HepG2 (cell line): ENCODE data around the gene MRPL2. TPM values are rescaled to one million over a fixed set of nuclear protein-coding genes. Genes with fewer than 3 reads are reported as not detected.

ENCODE experiments used
- AHR ChIP-seq: IDR thresholded peaks from 2 replicates; pipeline ENCODE4 v1.6.1; 2018; ENCODE audit warnings: missing genetic modification reagents, missing compliant biosample characterization
- ATF2 ChIP-seq: sonication (generic); formaldehyde crosslinking; IDR thresholded peaks from 2 replicates; pipeline ENCODE4 v1.4.0; 2020; ENCODE audit warnings: missing genetic modification reagents
- ATF7 ChIP-seq, 2 experiments: fragments of 450-650 bp in 1 of 2; sonication (generic) in 1 of 2; formaldehyde crosslinking in 1 of 2; IDR thresholded peaks; 2 replicates each; pipeline versions ENCODE4 v1.4.0 to v1.6.1; 2016 to 2020; ENCODE audit warnings: antibody characterized with exemption in 1 of 2, mild to moderate bottlenecking in 1 of 2, missing genetic modification reagents in 1 of 2
- DMAP1 ChIP-seq: IDR thresholded peaks from 2 replicates; pipeline ENCODE4 v1.6.1; 2016
- ELF1 ChIP-seq: sonication (generic); formaldehyde crosslinking; IDR thresholded peaks from 2 replicates; pipeline ENCODE4 v1.4.0; 2020; ENCODE audit warnings: missing genetic modification reagents
- GRHL1 ChIP-seq: sonication (generic); formaldehyde crosslinking; conservative IDR thresholded peaks from 2 replicates; pipeline ENCODE4 v1.8.0; 2022; ENCODE audit warnings: missing genetic modification reagents
- HIVEP1 ChIP-seq: sonication (generic); formaldehyde crosslinking; IDR thresholded peaks from 2 replicates; pipeline ENCODE4 v1.4.0; 2020; ENCODE audit warnings: mild to moderate bottlenecking, missing genetic modification reagents
- HNRNPH1 ChIP-seq: fragments of 200-400 bp; formaldehyde crosslinking; optimal IDR thresholded peaks from 2 replicates; pipeline ENCODE3; 2017; ENCODE audit warnings: mild to moderate bottlenecking, low read depth, low read length
- NAIF1 ChIP-seq: sonication (generic); formaldehyde crosslinking; IDR thresholded peaks from 2 replicates; pipeline ENCODE4 v1.5.0; 2020; ENCODE audit warnings: mild to moderate bottlenecking, missing genetic modification reagents, borderline replicate concordance
- NRL ChIP-seq: sonication (generic); formaldehyde crosslinking; IDR thresholded peaks from 2 replicates; pipeline ENCODE4 v1.5.0; 2020; ENCODE audit warnings: missing genetic modification reagents, mild to moderate bottlenecking, moderate library complexity, borderline replicate concordance
- POLR2A ChIP-seq, 2 experiments: IDR thresholded peaks; 2 replicates each; pipeline ENCODE4 v1.6.1; 2011; ENCODE audit warnings: low read depth in 2 of 2, low read length in 2 of 2, mild to moderate bottlenecking in 1 of 2, moderate library complexity in 1 of 2; ENCODE audit not compliant: insufficient read depth in 1 of 2
- REXO4 ChIP-seq: sonication (generic); formaldehyde crosslinking; IDR thresholded peaks from 2 replicates; pipeline ENCODE4 v1.8.0; 2022; ENCODE audit warnings: missing genetic modification reagents, mild to moderate bottlenecking, borderline replicate concordance
- SMAD1 ChIP-seq: sonication (generic); formaldehyde crosslinking; IDR thresholded peaks from 2 replicates; pipeline ENCODE4 v1.4.0; 2020; ENCODE audit warnings: missing genetic modification reagents, low read depth, mild to moderate bottlenecking, borderline replicate concordance
- TOPORS ChIP-seq: sonication (generic); formaldehyde crosslinking; IDR thresholded peaks from 2 replicates; pipeline ENCODE4 v1.8.0; 2023; ENCODE audit warnings: mild to moderate bottlenecking, missing genetic modification reagents
- ZEB1 ChIP-seq: IDR thresholded peaks from 2 replicates; pipeline ENCODE4 v1.6.1; 2012; ENCODE audit warnings: mild to moderate bottlenecking, low read depth, inconsistent platforms; ENCODE audit not compliant: insufficient replicate concordance
- ZFP36L1 ChIP-seq: sonication (generic); formaldehyde crosslinking; IDR thresholded peaks from 2 replicates; pipeline ENCODE4 v1.8.0; 2022; ENCODE audit warnings: mild to moderate bottlenecking, missing genetic modification reagents, moderate library complexity
- ZIK1 ChIP-seq: sonication (generic); formaldehyde crosslinking; IDR thresholded peaks from 2 replicates; pipeline ENCODE4 v1.5.0; 2020; ENCODE audit warnings: mild to moderate bottlenecking, low read depth, missing genetic modification reagents, borderline replicate concordance
- ZNF263 ChIP-seq: sonication (generic); formaldehyde crosslinking; IDR thresholded peaks from 2 replicates; pipeline ENCODE4 v1.4.0; 2020; ENCODE audit warnings: missing genetic modification reagents
- ZNF264 ChIP-seq: sonication (generic); formaldehyde crosslinking; IDR thresholded peaks from 2 replicates; pipeline ENCODE4 v1.4.0; 2020; ENCODE audit warnings: missing genetic modification reagents
- ZNF326 ChIP-seq: sonication (generic); formaldehyde crosslinking; IDR thresholded peaks from 2 replicates; pipeline ENCODE4 v1.4.0; 2020; ENCODE audit warnings: missing genetic modification reagents, borderline replicate concordance
- ZNF34 ChIP-seq: sonication (generic); formaldehyde crosslinking; IDR thresholded peaks from 2 replicates; pipeline ENCODE4 v1.4.0; 2020; ENCODE audit warnings: mild to moderate bottlenecking, missing genetic modification reagents, borderline replicate concordance
- ZNF383 ChIP-seq: sonication (generic); formaldehyde crosslinking; IDR thresholded peaks from 2 replicates; pipeline ENCODE4 v1.4.0; 2020; ENCODE audit warnings: missing genetic modification reagents, mild to moderate bottlenecking, borderline replicate concordance
- ZNF580 ChIP-seq: IDR thresholded peaks from 2 replicates; pipeline ENCODE4 v1.6.1; 2016; ENCODE audit warnings: low read depth, borderline replicate concordance
- ZNF644 ChIP-seq: IDR thresholded peaks from 2 replicates; pipeline ENCODE4 v1.6.1; 2016; ENCODE audit warnings: low read depth
- ZNF709 ChIP-seq: sonication (generic); formaldehyde crosslinking; IDR thresholded peaks from 2 replicates; pipeline ENCODE4 v1.5.0; 2020; ENCODE audit warnings: mild to moderate bottlenecking, missing genetic modification reagents
- ZNF776 ChIP-seq: sonication (generic); formaldehyde crosslinking; IDR thresholded peaks from 2 replicates; pipeline ENCODE4 v1.4.0; 2020; ENCODE audit warnings: mild to moderate bottlenecking, missing genetic modification reagents
- polyA plus RNA-seq, 8 experiments: library from polyadenylated mRNA; depleted of rRNA in 3 of 8; stranded (reverse) in 7 of 8; unstranded in 1 of 8; fragments of >200 nt; fragmentation: Illumina TruSeq in 4 of 8; extraction: Trizol in 4 of 8; gene quantifications; 2 replicates each; pipeline versions ENCODE4 v1.2.1 to v1.2.3, GENCODE V29; 2011 to 2016; ENCODE audit warnings: low read depth in 4 of 8, missing spikeins in 1 of 8, mixed read lengths in 1 of 8; ENCODE audit not compliant: insufficient read depth in 1 of 8
- total RNA-seq, 5 experiments: library from RNA; depleted of rRNA; stranded (reverse); fragments of >200 nt; fragmentation: Illumina TruSeq; extraction: Trizol; gene quantifications; 2 replicates each; pipeline ENCODE4 v1.2.3, GENCODE V29; 2016; ENCODE audit warnings: low read depth in 1 of 5

The MRPL2 gene
- total and polyA plus RNA-seq, 2 of the 13 experiments (the other 11 are each of a cell fraction or from before 2014, with no cell fraction given): 56.8 to 65.6 TPM

- TF ChIP-seq HIVEP1 (peak; percentile 74), TOPORS (peak; percentile 47), AHR (CRISPR knock-in tag) (no peak), NRL (CRISPR knock-in tag) (peak; percentile 55; the same call in 1 of the 2 replicates), DMAP1 (peak; percentile 71; the same call in 1 of the 2 replicates), ZNF644 (CRISPR knock-in tag) (peak; percentile 31; the same call in 1 of the 2 replicates), REXO4 (CRISPR knock-in tag) (no peak), ZNF264 (CRISPR knock-in tag) (0 out of 2 replicates have a peak, but pooled peaks have one; percentile 17), HNRNPH1 (peak; percentile 68), ZNF580 (no peak; the same call in 1 of the 2 replicates), ZIK1 (CRISPR knock-in tag) (peak; percentile 84), GRHL1 (CRISPR knock-in tag) (no peak), POLR2A (IDR thresholded peaks at IDR 0.05; ENCODE audit: insufficient read depth in 1 of 2, low read depth in 2 of 2, low read length in 2 of 2) (peak in 1 of 2 experiments; percentile 80; a peak in 2 of 4 replicates), ZNF776 (0 out of 2 replicates have a peak, but pooled peaks have one; percentile 37), ZNF263 (CRISPR knock-in tag) (no peak), ZFP36L1 (CRISPR knock-in tag) (peak; percentile 67; the same call in 1 of the 2 replicates), NAIF1 (no peak), ZNF34 (CRISPR knock-in tag) (peak; percentile 50; the same call in 1 of the 2 replicates), SMAD1 (CRISPR knock-in tag) (peak; percentile 93; the same call in 1 of the 2 replicates), ZEB1 (peak; percentile 49), ZNF383 (CRISPR knock-in tag) (peak; percentile 84; the same call in 1 of the 2 replicates), ELF1 (CRISPR knock-in tag) (peak; percentile 62; the same call in 1 of the 2 replicates), ZNF709 (CRISPR knock-in tag) (0 out of 2 replicates have a peak, but pooled peaks have one; percentile 24), ATF2 (CRISPR knock-in tag) (0 out of 2 replicates have a peak, but pooled peaks have one; percentile 68), ZNF326 (CRISPR knock-in tag) (no peak), ATF7 (IDR thresholded peaks at IDR 0.05) (no peak), ATF7 (CRISPR knock-in tag; IDR thresholded peaks at IDR 0.05) (no peak)
Observed at GRCh38 chr6:43060034-43060754, 960 bp upstream of the MRPL2 start (continued).
